NCI-H460 (cell line): ENCODE results near the gene VCL. TPM values are rescaled to one million over a fixed set of nuclear protein-coding genes. Genes with fewer than 3 reads are reported as not detected.
"Not testable (repeated sequence)": the region's sequence is repeated elsewhere in the genome, so short reads cannot be mapped to it uniquely, and the experiment has no call there.

Source experiments
- DNase-seq: peaks from one replicate; pipeline ENCODE4 v3.0.0-alpha.2; 2016; ENCODE audit warnings: low read depth; ENCODE audit errors: extremely low read depth
- total RNA-seq: library from RNA; depleted of rRNA; stranded (reverse); fragments of >200 nt; shearing (Covaris generic); gene quantifications from 2 replicates; pipeline ENCODE4 v1.2.3, GENCODE V29; 2014

The VCL gene
- total RNA-seq, 1 experiment from 2014 or later: 75.7 TPM

DNA sequence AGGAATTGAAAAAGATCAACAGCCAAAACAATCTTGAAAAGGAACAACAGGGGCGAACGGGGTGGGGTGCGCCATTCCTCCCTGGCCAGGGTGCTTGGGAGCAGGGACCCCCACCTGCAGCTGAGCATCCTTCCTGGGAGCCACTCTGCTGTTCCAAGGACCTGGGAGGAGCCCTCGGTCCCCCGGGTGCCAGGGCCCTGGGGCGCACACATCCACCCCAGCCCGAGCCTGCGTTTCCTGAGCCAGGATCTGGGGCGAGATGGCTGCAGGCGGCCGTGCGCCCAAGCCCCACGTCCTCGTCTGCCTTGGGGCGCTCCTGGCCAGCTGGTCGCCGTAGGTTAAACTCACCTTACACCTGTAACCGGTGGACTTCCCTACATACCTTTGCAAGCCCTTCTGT is 142.1 kb downstream of the VCL start:
- no peak for DNase-seq

GRCh38 chr10:74140553-74140952 is 142.6 kb downstream of the VCL start:
- DNase-seq: no peak

DNA sequence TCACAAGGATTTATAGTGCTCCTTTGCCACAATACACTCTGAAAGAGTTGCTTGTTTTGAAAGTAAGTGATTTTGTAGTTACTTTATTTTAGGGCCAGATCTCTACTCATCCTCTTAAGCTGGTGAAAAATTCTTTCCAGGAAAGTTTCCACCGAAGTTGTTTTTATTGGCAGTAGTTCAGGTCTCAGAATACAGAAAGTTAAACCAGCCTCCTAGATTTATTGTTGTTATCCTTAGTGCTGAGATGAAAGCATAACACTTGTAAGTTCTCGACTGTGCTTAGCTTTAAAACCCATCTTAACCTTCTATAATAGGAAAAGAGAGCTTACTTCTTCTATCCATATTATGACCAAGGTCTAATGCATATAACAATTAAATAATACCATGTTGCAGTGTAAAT is 147.2 kb downstream of the VCL start:
- no peak for DNase-seq

DNA sequence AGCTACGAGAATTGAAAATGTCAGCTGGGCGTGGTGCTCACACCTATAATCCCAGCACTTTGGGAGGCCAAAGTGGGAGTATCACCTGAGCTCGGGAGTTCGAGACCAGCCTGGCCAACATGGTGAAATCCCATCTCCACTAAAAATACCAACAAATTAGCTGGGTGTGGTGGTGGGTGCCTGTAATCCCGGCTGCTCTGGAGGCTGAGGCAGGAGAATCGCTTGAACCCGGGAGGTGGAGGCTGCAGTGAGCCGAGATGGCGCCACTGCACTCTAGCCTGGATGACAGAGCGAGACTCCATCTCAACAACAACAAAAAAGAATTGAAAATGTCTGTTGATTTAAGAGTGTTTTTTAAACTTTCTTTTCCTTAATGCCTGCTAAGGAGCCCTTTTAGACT is 149.1 kb downstream of the VCL start:
- DNase-seq: not testable (repeated sequence)

DNA sequence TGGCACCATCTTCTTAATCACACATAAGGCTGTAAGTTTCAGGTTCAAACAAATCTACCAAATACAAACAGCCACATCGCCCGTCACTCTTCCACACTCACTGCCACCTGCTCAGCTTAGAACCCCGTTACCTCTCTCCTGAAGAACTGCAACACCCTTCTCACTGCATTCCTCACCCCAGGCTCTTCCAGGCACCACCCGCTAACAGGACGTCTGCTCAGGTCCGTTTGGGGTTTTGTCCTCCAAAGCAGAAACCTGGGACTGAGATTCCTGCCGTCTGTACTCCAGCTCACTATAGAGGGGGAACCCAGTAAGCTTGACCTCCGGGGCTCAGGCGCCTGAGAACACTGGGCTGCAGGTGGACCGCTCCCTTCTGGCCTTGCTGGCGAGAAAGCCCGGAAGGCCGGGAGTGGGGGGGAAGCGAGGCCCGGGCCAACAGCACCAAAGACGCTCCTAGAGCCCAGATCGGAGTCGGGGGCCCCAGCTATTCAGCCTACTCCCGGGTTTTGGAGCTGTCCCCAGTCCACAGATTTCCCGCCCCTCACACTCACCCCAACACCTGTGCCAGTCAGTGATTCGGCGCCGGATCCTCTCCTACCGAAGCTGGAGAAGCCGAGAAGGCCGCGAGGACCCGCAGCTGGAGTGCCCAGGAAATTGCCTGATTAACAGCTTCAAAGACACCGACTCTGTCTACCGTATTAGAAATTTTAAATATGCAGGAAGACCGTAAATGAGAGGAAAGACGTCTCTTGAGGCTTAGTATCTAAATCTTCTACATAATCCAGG is 152.5 kb downstream of the VCL start, which contains the start of gene AP3M1:
Gene AP3M1 (minus strand): TSS at position 625 of the 786 bp plus-strand sequence. CDS start 12,449 bp downstream, outside the sequence.
- peak; percentile 5 for DNase-seq

DNA sequence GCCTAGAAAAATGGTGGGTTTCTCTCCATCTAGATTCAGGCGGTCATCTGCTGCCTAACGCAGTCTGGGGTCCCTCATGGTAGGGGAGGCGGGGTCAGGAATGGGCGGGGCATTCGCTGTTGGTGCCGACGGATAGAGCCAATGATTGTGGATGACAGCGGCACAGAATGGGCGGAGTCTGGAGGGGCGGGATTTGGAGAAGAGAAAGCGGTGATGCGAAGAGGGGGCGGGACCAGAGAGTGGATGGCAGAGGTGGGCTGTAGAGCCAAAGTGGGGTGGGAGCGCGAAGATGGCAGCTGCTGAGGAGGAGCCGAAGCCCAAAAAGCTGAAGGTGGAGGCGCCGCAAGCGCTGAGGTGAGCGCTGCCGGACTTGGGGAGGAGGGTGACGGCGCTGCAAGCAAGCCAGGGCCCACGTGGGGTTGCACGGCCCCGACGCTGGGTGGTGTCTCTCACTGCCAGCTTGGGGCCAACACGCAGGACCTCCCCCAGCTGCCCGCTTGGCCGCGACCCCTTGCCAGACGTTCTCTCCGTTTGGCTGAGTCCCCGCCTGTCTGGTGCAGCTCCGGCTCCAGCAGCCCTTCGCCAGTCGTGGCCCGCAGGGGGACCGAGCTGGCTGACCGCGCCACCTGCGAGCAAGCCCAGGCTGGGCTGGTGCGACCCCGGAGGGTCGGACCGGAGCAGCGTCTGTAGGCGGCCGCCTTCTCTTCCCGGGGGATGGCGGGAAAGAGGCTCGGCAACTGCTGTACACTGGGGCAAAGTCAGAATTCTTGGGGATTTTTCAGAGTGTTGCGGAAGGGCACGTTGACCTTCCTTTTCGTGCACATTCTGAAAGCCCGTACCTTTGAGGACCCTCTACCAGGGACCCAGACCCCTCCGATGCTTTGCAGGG is 153.3 kb downstream of the VCL start, which contains the start of gene ADK:
Gene ADK (plus strand): TSS at position 232 of the 889 bp plus-strand sequence. CDS start 58 bp downstream, at position 290.
- peak; percentile 99 for DNase-seq

- no peak for DNase-seq
Observed at GRCh38 chr10:74151879-74152722, 154.2 kb downstream of the VCL start.

- peak; percentile 35 for DNase-seq
Observed at GRCh38 chr10:74153123-74153522, 155.2 kb downstream of the VCL start.

GRCh38 chr10:74153676-74154075 is 155.8 kb downstream of the VCL start:
- no peak for DNase-seq

- no peak for DNase-seq
Observed at GRCh38 chr10:74156919-74157289, 159.0 kb downstream of the VCL start.

GRCh38 chr10:74160013-74160412 is 162.1 kb downstream of the VCL start:
- no peak for DNase-seq

DNA sequence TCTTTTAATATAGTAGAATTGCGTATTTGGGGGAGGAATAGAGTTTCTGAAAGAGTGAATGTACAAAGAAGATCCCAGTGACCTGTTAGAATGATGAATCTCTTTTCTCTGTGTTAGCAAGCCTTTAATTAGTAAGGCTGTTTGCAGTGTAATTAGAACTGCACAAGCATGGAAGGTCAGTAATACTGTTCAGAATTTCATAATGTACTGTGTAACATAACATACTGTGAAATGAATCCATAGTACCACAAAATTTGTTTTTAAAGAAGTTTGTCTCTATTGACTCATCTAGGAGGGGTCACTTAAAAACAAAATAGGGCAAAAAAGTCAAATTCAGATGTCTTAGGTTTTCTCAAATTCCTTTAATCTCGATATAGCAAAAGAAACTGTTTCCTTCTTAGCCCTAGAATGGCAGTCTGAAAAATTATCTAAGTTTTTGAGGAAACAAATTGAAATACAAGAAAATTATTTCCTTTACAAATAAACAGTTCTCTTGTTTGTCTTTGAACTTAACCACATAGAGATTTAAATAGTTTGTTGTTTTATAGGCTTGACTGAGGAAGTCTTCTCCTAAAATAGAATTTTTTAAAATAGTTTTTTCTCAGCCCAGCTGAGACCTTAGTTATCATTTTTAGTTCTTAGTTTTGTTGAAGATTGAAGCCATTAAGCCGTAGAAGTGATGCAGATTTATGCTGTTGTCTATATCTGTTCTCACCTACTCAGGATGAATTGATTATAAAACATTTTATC is 165.6 kb downstream of the VCL start:
- DNase-seq: no peak

DNA sequence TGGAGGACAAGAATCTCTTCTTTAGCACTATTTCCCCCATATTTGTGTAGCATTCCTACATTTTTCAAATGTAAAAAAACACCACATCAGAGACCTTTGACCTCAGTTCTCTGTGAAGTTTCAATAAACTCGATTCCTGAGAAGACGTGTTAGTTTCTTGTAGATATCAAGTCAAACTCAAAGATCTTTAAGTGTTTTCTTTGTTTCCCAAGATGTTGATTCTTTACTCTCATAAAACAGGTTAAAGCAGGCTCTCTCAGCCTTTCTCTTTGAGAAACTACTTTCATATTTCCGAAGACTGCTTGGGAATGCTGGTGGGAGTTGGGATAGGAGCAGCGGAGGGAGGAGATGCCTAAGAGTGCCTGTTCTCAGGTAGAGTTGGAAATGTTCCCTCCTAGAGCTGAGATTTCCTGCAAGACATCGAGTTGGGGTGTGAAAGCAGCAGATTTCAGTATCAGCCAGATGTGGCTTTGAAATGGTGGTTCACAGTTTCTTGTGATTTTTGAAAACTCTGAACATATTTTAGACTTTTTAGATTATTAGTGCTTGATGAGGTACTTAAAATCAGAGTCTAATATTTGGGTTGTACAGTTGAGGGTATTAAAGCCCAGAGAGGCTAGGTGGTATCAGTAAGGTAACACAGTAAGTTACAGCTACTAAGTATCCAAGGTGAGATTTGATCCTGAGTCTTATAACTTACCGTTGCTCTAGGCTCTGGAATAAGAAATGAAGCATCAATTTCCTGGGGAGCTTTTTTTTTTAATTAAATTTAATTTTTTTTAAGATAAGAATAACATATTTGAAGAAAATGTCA is 167.0 kb downstream of the VCL start:
- no peak for DNase-seq

GRCh38 chr10:74165530-74165901 is 167.6 kb downstream of the VCL start:
- DNase-seq: no peak

- no peak for DNase-seq
Observed at GRCh38 chr10:74167443-74167842, 169.5 kb downstream of the VCL start.
